ENCODE measurements around the gene C4orf51.

GRCh38 chr4:145679520-145679919 lies 426 bp upstream of the C4orf51 start:
- TF ChIP-seq POLR2AphosphoS5 (IDR thresholded peaks at IDR 0.05) (peak; percentile 81), CTCF (IDR thresholded peaks at IDR 0.05) (no peak), POLR2A (IDR thresholded peaks at IDR 0.05) (no peak), EP300 (IDR thresholded peaks at IDR 0.05) (no peak)
